GM12878 (cell line): ENCODE data around the gene CSHL1. TPM values are rescaled to one million over a fixed set of nuclear protein-coding genes. Genes with fewer than 3 reads are reported as not detected.

Experiments used
- CTCF ChIP-seq, 3 experiments: IDR thresholded peaks in 2 of 3; conservative IDR thresholded peaks in 1 of 3; 2 replicates each; pipeline ENCODE4 v1.5.1; 2011; ENCODE audit warnings: low read depth in 3 of 3, low read length in 3 of 3, mild to moderate bottlenecking in 3 of 3, control low read depth in 2 of 3, moderate library complexity in 2 of 3, inconsistent platforms in 1 of 3, mixed read lengths in 1 of 3; ENCODE audit not compliant: control insufficient read depth in 2 of 3, insufficient read depth in 1 of 3; ENCODE audit errors: extremely low read depth in 1 of 3
- ELK1 ChIP-seq: IDR thresholded peaks from 2 replicates; pipeline ENCODE4 v1.6.1; 2012; ENCODE audit warnings: low read depth, low read length, improper control_type of control experiment
- IRF5 ChIP-seq: fragments of 450-650 bp; IDR thresholded peaks from 2 replicates; pipeline ENCODE4 v1.6.1; 2017; ENCODE audit warnings: borderline replicate concordance
- LARP7 ChIP-seq: fragments of 450-650 bp; IDR thresholded peaks from 2 replicates; pipeline ENCODE4 v1.6.1; 2017; ENCODE audit warnings: mild to moderate bottlenecking
- PBX3 ChIP-seq: IDR thresholded peaks from 2 replicates; pipeline ENCODE4 v1.6.1; 2011; ENCODE audit warnings: mild to moderate bottlenecking, low read depth, low read length, moderate library complexity; ENCODE audit not compliant: insufficient replicate concordance
- PML ChIP-seq: IDR thresholded peaks from 2 replicates; pipeline ENCODE4 v1.6.1; 2012; ENCODE audit warnings: low read length, inconsistent platforms
- POLR2AphosphoS2 ChIP-seq: IDR thresholded peaks from 2 replicates; pipeline ENCODE4 v1.6.1; 2011; ENCODE audit warnings: low read depth, mild to moderate bottlenecking, low read length, improper control_type of control experiment, moderate library complexity
- PRDM15 ChIP-seq: fragments of 450-650 bp; formaldehyde crosslinking; IDR thresholded peaks from 2 replicates; pipeline ENCODE4 v1.4.0; 2020; ENCODE audit warnings: mild to moderate bottlenecking, moderate library complexity
- SMARCA5 ChIP-seq: fragments of 450-650 bp; IDR thresholded peaks from 2 replicates; pipeline ENCODE4 v1.6.1; 2017; ENCODE audit warnings: mild to moderate bottlenecking
- TCF7 ChIP-seq: IDR thresholded peaks from 2 replicates; pipeline ENCODE4 v1.6.1; 2014; ENCODE audit warnings: antibody characterized with exemption, borderline replicate concordance
- YY1 ChIP-seq: IDR thresholded peaks from 2 replicates; pipeline ENCODE4 v1.6.1; 2011; ENCODE audit warnings: low read depth, mild to moderate bottlenecking, low read length
- ZNF207 ChIP-seq: fragments of 450-650 bp; IDR thresholded peaks from 2 replicates; pipeline ENCODE4 v1.6.1; 2014; ENCODE audit warnings: antibody characterized with exemption, mild to moderate bottlenecking, borderline replicate concordance
- ZNF217 ChIP-seq: fragments of 450-650 bp; IDR thresholded peaks from 2 replicates; pipeline ENCODE4 v1.6.1; 2017; ENCODE audit warnings: antibody characterized with exemption, mild to moderate bottlenecking
- ZNF24 ChIP-seq: fragments of 450-650 bp; IDR thresholded peaks from 2 replicates; pipeline ENCODE4 v1.6.1; 2017; ENCODE audit warnings: antibody characterized with exemption, mild to moderate bottlenecking
- polyA plus RNA-seq, 11 experiments: library from polyadenylated mRNA; depleted of rRNA in 4 of 11; unstranded in 6 of 11; stranded (reverse) in 5 of 11; fragments of >200 nt; fragmentation: Nextera tagmentation in 4 of 11; fragmentation: Illumina TruSeq in 1 of 11; extraction: Ambion mirVana in 4 of 11; extraction: Trizol in 1 of 11; gene quantifications; 1 replicate in 1 of 11; 2 replicates in 10 of 11; pipeline versions ENCODE4 v1.2.1 to v1.2.3, GENCODE V29; 2011 to 2016; ENCODE audit warnings: inconsistent platforms in 2 of 11, missing spikeins in 2 of 11, low read depth in 1 of 11
- total RNA-seq, 4 experiments: library from RNA; depleted of rRNA in 3 of 4; stranded (reverse); fragments of >200 nt in 3 of 4; fragmentation: Illumina TruSeq in 1 of 4; extraction: Trizol in 1 of 4; gene quantifications; 2 replicates each; pipeline versions ENCODE4 v1.2.1 to v1.2.3, GENCODE V29; 2013 to 2021

The CSHL1 gene
- total and polyA plus RNA-seq, 10 of the 15 experiments (the other 5 are each of a cell fraction or from before 2014, with no cell fraction given) = not detected

GRCh38 chr17:63932721-63933120 is 21.7 kb upstream of the CSHL1 start (continued):
- TF ChIP-seq PBX3 (no peak), CTCF (IDR thresholded peaks at IDR 0.05 in 2 of 3, conservative IDR thresholded peaks at IDR 0.05 in 1 of 3; ENCODE audit: control insufficient read depth in 2 of 3, extremely low read depth in 1 of 3, insufficient read depth in 1 of 3, low read depth in 3 of 3, low read length in 3 of 3) (peak in 1 of 3 experiments; percentile 14; a peak in 2 of 6 replicates), TCF7 (no peak), ELK1 (no peak), PML (no peak), ZNF207 (no peak), LARP7 (no peak), PRDM15 (CRISPR knock-in tag) (no peak), SMARCA5 (peak; percentile 97), IRF5 (no peak), POLR2AphosphoS2 (no peak), YY1 (0 out of 2 replicates have a peak, but pooled peaks have one; percentile 77), ZNF24 (no peak), ZNF217 (peak; percentile 91)
